ENCODE results near the gene CRBN. TPM values are rescaled to one million over a fixed set of nuclear protein-coding genes. Genes with fewer than 3 reads are reported as not detected.

The CRBN gene
- total and polyA plus RNA-seq, 2 of the 13 experiments (the other 11 are each of a cell fraction or from before 2014, with no cell fraction given): 30.8 to 36.1 TPM

- 0 out of 2 replicates have a peak, but pooled peaks have one; percentile 51 for TF ChIP-seq TIGD3 (CRISPR knock-in tag; IDR thresholded peaks at IDR 0.05; ENCODE audit: borderline replicate concordance)
- 0 out of 2 replicates have a peak, but pooled peaks have one; percentile 29 for TF ChIP-seq ZHX1 (CRISPR knock-in tag; IDR thresholded peaks at IDR 0.05; ENCODE audit: low read depth)
- peak; percentile 86 for TF ChIP-seq GMEB1 (CRISPR knock-in tag; IDR thresholded peaks at IDR 0.05; ENCODE audit: borderline replicate concordance)
- no peak for TF ChIP-seq PBX2 (CRISPR knock-in tag; IDR thresholded peaks at IDR 0.05)
- TF ChIP-seq ZNF878 (CRISPR knock-in tag; IDR thresholded peaks at IDR 0.05): peak; percentile 49; the same call in 1 of the 2 replicates
- TF ChIP-seq ZNF629 (CRISPR knock-in tag; conservative IDR thresholded peaks at IDR 0.05): peak; percentile 33
- TF ChIP-seq NR0B2 (CRISPR knock-in tag; IDR thresholded peaks at IDR 0.05): peak; percentile 78; the same call in 1 of the 2 replicates
- peak; percentile 42; the same call in 1 of the 2 replicates for TF ChIP-seq SNAPC4 (CRISPR knock-in tag; IDR thresholded peaks at IDR 0.05)
- peak; percentile 84 for TF ChIP-seq ARNT2 (CRISPR knock-in tag; IDR thresholded peaks at IDR 0.05; ENCODE audit: low read depth)
- TF ChIP-seq ZFP62 (CRISPR knock-in tag; IDR thresholded peaks at IDR 0.05): 0 out of 2 replicates have a peak, but pooled peaks have one; percentile 83
- TF ChIP-seq HOMEZ (CRISPR knock-in tag; IDR thresholded peaks at IDR 0.05; ENCODE audit: low read depth): peak; percentile 96
- 0 out of 2 replicates have a peak, but pooled peaks have one; percentile 57 for TF ChIP-seq ZNF841 (CRISPR knock-in tag; IDR thresholded peaks at IDR 0.05; ENCODE audit: borderline replicate concordance)
These were observed at the start of gene CRBN (continued) for GRCh38 chr3:3179407-3180094.

Data from HepG2 (cell line).